Measurements from ENCODE around the gene RTL3.

- no peak for TF ChIP-seq CTCF (IDR thresholded peaks at IDR 0.05)
- TF ChIP-seq CHD2 (IDR thresholded peaks at IDR 0.05; ENCODE audit: low read length, partially characterized antibody): no peak
- TF ChIP-seq EP300 (IDR thresholded peaks at IDR 0.05): no peak
- no peak for TF ChIP-seq REST (IDR thresholded peaks at IDR 0.05)
- TF ChIP-seq RNF2 (IDR thresholded peaks at IDR 0.05; ENCODE audit: borderline replicate concordance, low read depth): no peak
- TF ChIP-seq PBX3 (IDR thresholded peaks at IDR 0.05): no peak
- TF ChIP-seq USF2 (IDR thresholded peaks at IDR 0.05): no peak
- no peak for TF ChIP-seq RFX5 (IDR thresholded peaks at IDR 0.05)
- no peak for TF ChIP-seq NR3C1 (IDR thresholded peaks at IDR 0.05)
- TF ChIP-seq RAD21 (conservative IDR thresholded peaks at IDR 0.05 in 1 of 2, IDR thresholded peaks at IDR 0.05 in 1 of 2): no peak
- no peak for TF ChIP-seq POLR2A (IDR thresholded peaks at IDR 0.05; ENCODE audit: low read length)
- no peak for TF ChIP-seq MAZ (IDR thresholded peaks at IDR 0.05; ENCODE audit: borderline replicate concordance, low read depth, low read length)
- no peak for TF ChIP-seq RCOR1 (IDR thresholded peaks at IDR 0.05; ENCODE audit: low read depth, low read length)
- no peak for TF ChIP-seq HDAC2 (IDR thresholded peaks at IDR 0.05)
These were observed 34.7 kb downstream of the RTL3 start for GRCh38 chrX:78624426-78624825.
